Body of pancreas (tissue), 4 donors: Measurements from ENCODE around the gene NXF1. TPM values are rescaled to one million over a fixed set of nuclear protein-coding genes. Genes with fewer than 3 reads are reported as not detected.

ENCODE experiments used
- ATAC-seq: fragments of 150-250 bp; one replicate; pipeline ENCODE4 v1.9.1; 2016
- DNase-seq, 4 donors: peaks; one replicate each; pipeline ENCODE4 v3.0.0-alpha.2; 2019
- H3K27ac ChIP-seq, 4 donors: fragments of 200-600 bp; sonication (generic); 1 replicate in 3 of 4; 2 replicates in 1 of 4; pipeline versions ENCODE4 v1.5.1 to v1.6.1; 2016 to 2019; ENCODE audit warnings: mild to moderate bottlenecking in 1 of 4, mixed read lengths in 1 of 4, moderate library complexity in 1 of 4
- H3K27me3 ChIP-seq, 2 donors: fragments of 200-600 bp; sonication (generic); one replicate each; pipeline ENCODE4 v1.6.0; 2016; ENCODE audit warnings: mild to moderate bottlenecking in 1 of 2
- H3K36me3 ChIP-seq, 2 donors: fragments of 200-600 bp; sonication (generic); replicated peaks in 1 of 2; 2 replicates each; pipeline ENCODE4 v1.5.1; 2016; ENCODE audit warnings: low read depth in 2 of 2; ENCODE audit not compliant: insufficient read depth in 1 of 2
- H3K4me1 ChIP-seq: fragments of 200-600 bp; sonication (generic); one replicate; pipeline ENCODE4 v1.6.0; 2016
- H3K4me3 ChIP-seq, 2 donors: fragments of 200-600 bp; sonication (generic); 1 replicate in 1 of 2; 2 replicates in 1 of 2; pipeline ENCODE4 v1.5.1; 2016 to 2019
- H3K9me3 ChIP-seq, 3 donors: fragments of 200-600 bp; sonication (generic); 1 replicate in 2 of 3; 2 replicates in 1 of 3; pipeline ENCODE4 v1.5.1; 2016
- POLR2A ChIP-seq, 3 donors: fragments of 450-650 bp; IDR thresholded peaks; one replicate each; pipeline ENCODE4 v1.6.1; 2016; ENCODE audit warnings: antibody characterized with exemption in 3 of 3, mild to moderate bottlenecking in 2 of 3
- WGBS, 2 donors: methylation state at CpG; one replicate each; pipeline ENCODE4 v1.1.5; 2017; 5-methylcytosine and 5-hydroxymethylcytosine counted together
- intact Hi-C: fragments of 100-400 bp; cut with DNase I; formaldehyde crosslinking; loops from one replicate; pipeline ENCODE4 v1.15.1; 2023
- total RNA-seq, 2 donors: library from RNA; depleted of rRNA; stranded (reverse); fragments of >200 nt; gene quantifications; one replicate each; pipeline ENCODE4 v1.1.0, GENCODE V29; 2016
- TF ChIP-seq, protein P1 (sequence below), 7 experiments: fragments of 450-650 bp in 4 of 7; fragments of 200-600 bp in 3 of 7; sonication (generic) in 3 of 7; IDR thresholded peaks; one replicate each; pipeline ENCODE4 v1.5.1; 2016 to 2019; ENCODE audit warnings: antibody characterized with exemption in 7 of 7

The NXF1 gene
- total RNA-seq, 2 donors from 2014 or later = 49.8 to 108 TPM

DNA sequence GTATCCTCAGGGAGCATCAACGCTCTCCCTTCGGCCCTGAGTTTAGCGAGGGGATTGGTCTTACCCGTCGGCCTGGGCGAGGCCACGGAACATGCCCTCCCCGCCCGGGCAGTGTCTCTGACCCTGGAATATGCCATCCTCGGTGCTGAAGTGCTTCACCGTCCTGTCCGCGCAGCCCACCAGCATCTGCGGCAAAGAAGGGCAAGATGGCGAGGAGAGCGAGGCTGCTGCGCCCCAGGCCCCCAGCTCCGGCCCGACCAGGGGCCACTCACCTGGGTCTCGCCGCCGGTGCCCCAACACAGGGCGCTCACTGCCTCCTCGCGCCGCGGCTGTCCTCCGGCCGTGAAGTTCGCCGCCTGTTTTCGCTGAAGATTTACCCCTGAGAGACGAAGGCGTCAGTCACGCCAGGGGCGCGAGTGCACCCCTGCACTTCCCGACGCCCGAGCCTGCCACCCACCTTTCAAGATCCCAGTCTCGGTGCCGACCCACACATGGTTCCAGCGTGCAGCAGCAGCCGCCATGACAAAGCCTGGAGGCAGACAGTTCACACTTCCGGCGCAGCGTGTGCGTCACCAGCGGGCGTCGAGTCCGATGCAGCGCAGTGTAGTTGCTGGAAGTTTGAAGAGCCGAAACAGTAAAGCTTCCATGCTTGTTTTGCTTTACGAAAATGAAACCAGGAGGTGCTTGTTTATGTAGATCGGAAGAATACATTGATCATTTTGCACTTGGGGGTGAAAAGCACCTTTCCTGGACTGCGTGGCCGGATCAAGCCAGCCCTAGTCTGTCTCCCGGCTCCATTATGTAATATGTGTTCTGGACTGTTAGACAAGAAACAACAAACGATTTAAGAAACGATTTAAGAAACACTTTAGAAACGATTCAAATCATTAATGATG lies 34.1 kb upstream of the NXF1 start, which contains the start of gene WDR74:
TSS of gene WDR74 (minus strand) at position 541 of the 896 bp plus-strand sequence. CDS start at position 521, 20 bp downstream.
- peaks cover 35% of the 10 kb centered on the region for H3K4me1 ChIP-seq
- peak; percentile 70 for ATAC-seq
- TF ChIP-seq, protein P1, sequence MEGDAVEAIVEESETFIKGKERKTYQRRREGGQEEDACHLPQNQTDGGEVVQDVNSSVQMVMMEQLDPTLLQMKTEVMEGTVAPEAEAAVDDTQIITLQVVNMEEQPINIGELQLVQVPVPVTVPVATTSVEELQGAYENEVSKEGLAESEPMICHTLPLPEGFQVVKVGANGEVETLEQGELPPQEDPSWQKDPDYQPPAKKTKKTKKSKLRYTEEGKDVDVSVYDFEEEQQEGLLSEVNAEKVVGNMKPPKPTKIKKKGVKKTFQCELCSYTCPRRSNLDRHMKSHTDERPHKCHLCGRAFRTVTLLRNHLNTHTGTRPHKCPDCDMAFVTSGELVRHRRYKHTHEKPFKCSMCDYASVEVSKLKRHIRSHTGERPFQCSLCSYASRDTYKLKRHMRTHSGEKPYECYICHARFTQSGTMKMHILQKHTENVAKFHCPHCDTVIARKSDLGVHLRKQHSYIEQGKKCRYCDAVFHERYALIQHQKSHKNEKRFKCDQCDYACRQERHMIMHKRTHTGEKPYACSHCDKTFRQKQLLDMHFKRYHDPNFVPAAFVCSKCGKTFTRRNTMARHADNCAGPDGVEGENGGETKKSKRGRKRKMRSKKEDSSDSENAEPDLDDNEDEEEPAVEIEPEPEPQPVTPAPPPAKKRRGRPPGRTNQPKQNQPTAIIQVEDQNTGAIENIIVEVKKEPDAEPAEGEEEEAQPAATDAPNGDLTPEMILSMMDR (IDR thresholded peaks at IDR 0.05) = peak in 1 of 7 experiments; percentile 6
- TF ChIP-seq POLR2A (IDR thresholded peaks at IDR 0.05) = peak; percentile 65 to 83 (median 75)
- no peaks in the 10 kb centered on the region for H3K27me3 ChIP-seq
- peaks cover 0 to 11% of the 10 kb centered on the region in 2 donors for H3K36me3 ChIP-seq
- peak within 1 kb of the TSS; percentile 67 to 95 for H3K4me3 ChIP-seq
- no peaks in the 10 kb centered on the region for H3K9me3 ChIP-seq
- WGBS, 2 donors = 0 to 1% methylated on average over 19 to 62 of the region's 62 CpGs
- DNase-seq = peak; percentile 90 to 95 (median 92)
- intact Hi-C loops = no loop called here
- peak within 1 kb of the TSS; percentile 76 to 98 (median 96) for H3K27ac ChIP-seq

DNA sequence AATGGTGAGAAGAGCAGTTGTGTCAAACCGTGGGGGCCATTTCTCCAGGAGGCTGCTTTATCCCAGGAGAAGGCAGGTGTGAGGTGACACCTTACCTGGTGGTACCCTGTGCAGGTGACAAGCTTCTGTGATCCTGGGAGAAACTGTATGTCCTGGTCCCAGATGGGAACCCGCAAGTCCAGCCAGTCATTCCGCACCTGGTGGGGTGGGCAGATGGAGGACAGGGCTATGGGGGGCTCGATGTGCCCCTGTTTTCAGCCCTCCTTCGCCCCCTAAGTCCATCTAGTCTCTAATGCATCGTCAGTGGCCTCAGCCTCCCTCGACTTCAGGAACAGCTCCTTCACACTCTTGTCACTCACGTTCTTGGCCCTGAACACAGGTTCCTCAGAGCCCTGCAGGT lies 30.1 kb upstream of the NXF1 start:
- Histone ChIP-seq H3K9me3 (no peaks in the 10 kb centered on the region), H3K4me1 (peaks cover 39% of the 10 kb centered on the region), H3K27ac (no peak overlapping the region), H3K27me3 (no peaks in the 10 kb centered on the region), H3K4me3 (no peak overlapping the region), H3K36me3 (peaks cover 0 to 12% of the 10 kb centered on the region in 2 donors)
- 72 to 78% methylated on average over 7 to 8 of the region's 8 CpGs for WGBS, 2 donors
- no peak for DNase-seq
- intact Hi-C loops = no loop called here
- TF ChIP-seq POLR2A (IDR thresholded peaks at IDR 0.05) = no peak
- TF ChIP-seq, protein P1 (IDR thresholded peaks at IDR 0.05) = no peak
- ATAC-seq = no peak

DNA sequence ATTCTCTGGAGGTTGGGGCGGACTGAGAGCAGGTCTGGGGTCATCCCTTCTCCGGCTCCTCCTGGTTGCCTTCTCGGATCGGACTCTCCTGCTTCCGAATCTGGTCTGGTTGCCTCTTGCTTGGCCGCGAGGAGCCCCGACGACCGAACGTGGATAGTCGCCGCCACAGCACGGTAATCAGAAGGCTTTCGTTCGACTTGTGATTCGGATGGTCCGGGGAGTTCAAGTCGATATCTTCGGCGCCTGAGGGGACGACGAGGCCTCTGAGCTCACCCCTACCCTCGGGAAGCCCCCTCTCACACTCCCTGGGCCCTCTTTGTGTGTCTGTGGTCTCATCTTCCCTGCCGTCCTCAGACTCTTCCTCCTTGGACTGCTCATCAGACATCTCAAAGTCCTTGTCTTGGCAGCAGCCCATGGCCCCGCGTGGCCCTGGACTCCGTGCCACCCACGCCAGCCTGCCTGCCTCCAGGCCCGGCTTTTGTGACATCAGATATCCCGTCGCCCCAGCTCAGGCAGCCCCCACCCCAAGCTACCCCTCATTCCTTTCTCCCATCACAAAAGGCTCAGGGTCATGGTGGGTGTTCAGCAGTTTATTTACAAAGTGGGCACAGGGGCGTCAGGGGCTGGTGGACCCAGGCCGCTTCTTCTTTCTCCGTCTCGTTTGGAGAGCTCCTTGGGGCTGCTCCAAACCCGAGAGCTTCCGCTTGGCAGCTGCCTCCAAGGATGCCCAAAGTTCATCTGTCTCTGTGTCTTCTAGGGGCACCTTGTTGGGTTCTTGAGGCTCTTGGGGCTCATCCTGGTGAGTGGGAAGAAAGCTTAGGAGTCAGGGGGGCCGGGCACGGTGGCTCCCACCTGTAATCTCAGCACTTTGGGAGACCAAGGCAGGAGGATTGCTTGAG lies 27.3 kb upstream of the NXF1 start, which contains the start of gene TEX54:
TSS of gene TEX54 (minus strand) at position 506 of the 899 bp plus-strand sequence.
- H3K4me1 ChIP-seq = peaks cover 37% of the 10 kb centered on the region
- peak; percentile 21 for ATAC-seq

More for the DNA sequence above, 27.3 kb upstream of the NXF1 start, which contains the start of gene TEX54:
- TF ChIP-seq, protein P1 (IDR thresholded peaks at IDR 0.05) = peak in 1 of 7 experiments; percentile 5
- no peak for TF ChIP-seq POLR2A (IDR thresholded peaks at IDR 0.05)
- DNase-seq = peak; percentile 41 to 55 (median 46)
- H3K27ac ChIP-seq = peak within 1 kb of the TSS; percentile 95 to 99 (median 99)
- peak within 1 kb of the TSS; percentile 69 to 73 for H3K4me3 ChIP-seq
- no peaks in the 10 kb centered on the region for H3K27me3 ChIP-seq
- H3K9me3 ChIP-seq = no peaks in the 10 kb centered on the region
- intact Hi-C loops = no loop called here
- peaks cover 0 to 12% of the 10 kb centered on the region in 2 donors for H3K36me3 ChIP-seq
- WGBS, 2 donors = 6 to 11% methylated on average over 17 to 40 of the region's 40 CpGs
